ENCODE measurements around the gene PEX11A. TPM values are rescaled to one million over a fixed set of nuclear protein-coding genes. Genes with fewer than 3 reads are reported as not detected.

Gene PEX11A
- total RNA-seq, 1 donor from 2014 or later = 1.6 TPM

DNA sequence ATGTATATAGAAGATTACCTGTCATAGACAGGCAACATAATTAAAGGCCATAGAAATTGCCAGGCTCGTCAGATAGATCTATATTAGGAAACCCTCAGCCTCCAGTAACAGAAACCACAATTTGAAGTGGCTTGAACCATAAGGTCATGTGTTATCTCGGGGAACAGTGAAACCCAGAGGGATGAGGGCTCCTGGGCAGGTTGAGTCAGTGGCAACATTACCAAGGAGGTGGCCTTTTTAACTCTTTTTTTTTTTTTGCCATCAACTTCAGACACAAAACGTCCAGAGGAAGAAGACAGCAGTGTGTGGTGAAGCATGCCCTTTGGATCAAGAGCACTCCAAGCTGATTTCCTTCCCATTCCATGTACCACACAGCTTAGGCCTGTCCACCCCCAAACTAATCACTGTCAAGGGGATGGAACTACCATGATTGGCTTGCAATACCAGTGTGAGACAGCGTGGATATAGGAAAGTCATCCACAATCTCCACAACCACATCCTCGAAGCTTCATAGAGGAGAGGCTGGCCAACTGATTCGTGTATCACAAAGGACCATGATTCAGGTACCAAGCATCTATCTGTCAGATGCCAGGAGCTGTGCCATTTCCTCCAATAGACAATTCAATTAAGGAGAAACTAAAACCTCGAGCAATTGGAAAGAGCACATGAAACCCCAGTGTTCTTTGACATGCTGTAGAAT lies 34.3 kb downstream of the PEX11A start:
- H3K9me3 Mint-ChIP-seq = no peaks in the 10 kb centered on the region
- no peak overlapping the region for H3K27ac Mint-ChIP-seq
- peaks cover 56% of the 10 kb centered on the region for H3K27me3 Mint-ChIP-seq
- H3K4me3 Mint-ChIP-seq = peak overlapping the region; percentile 82
- DNase-seq = no peak
- peaks cover 2% of the 10 kb centered on the region for H3K36me3 Mint-ChIP-seq (ENCODE audit: low read depth)
- intact Hi-C loops (cut with micrococcal nuclease) = no loop called here
- peaks cover 15% of the 10 kb centered on the region for H3K4me1 Mint-ChIP-seq

GRCh38 chr15:89654847-89655805 lies 35.4 kb downstream of the PEX11A start, which contains the start of gene KIF7:
Gene KIF7, minus strand, starts transcription at chr15:89655467. Its CDS starts 2,537 bp downstream, at chr15:89652930.
- intact Hi-C loops (cut with micrococcal nuclease) = no loop called here
- Mint-ChIP-seq H3K4me1 (peaks cover 15% of the 10 kb centered on the region), H3K27me3 (peaks cover 48% of the 10 kb centered on the region), H3K27ac (peak within 1 kb of the TSS; percentile 11), H3K36me3 (ENCODE audit: low read depth) (peaks cover 2% of the 10 kb centered on the region), H3K9me3 (no peaks in the 10 kb centered on the region), H3K4me3 (peak within 1 kb of the TSS; percentile 82)
- DNase-seq = peak; percentile 70

DNA sequence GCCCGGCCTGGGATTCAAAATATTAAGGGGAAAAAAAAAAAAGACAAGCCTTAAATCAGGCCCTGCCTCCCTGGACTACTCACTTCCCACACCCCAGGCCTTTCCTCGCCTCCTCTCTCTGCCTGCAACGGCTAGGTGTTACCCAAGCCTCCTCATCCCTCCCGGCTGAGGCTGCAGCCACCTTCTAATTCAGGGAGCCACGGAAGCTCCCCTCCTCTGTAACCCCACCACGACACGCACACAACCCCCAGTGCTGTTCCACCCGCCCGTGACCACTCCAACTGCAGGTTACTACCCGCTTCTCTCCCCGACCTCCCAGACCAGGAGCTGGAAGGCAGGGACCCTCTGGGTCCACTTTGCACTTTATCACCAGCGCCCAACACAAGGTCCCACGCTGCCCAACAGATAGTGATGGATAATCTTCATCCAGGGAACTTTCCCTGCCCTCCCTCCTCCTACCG lies 36.2 kb downstream of the PEX11A start:
- Mint-ChIP-seq H3K36me3 (ENCODE audit: low read depth) (peaks cover 2% of the 10 kb centered on the region), H3K27ac (no peak overlapping the region), H3K4me1 (peaks cover 15% of the 10 kb centered on the region), H3K4me3 (peak overlapping the region; percentile 82), H3K27me3 (peaks cover 43% of the 10 kb centered on the region), H3K9me3 (no peaks in the 10 kb centered on the region)
- DNase-seq = no peak
- intact Hi-C loops (cut with micrococcal nuclease) = no loop called here

GRCh38 chr15:89653578-89653977 lies 37.0 kb downstream of the PEX11A start:
- intact Hi-C loops (cut with micrococcal nuclease) = no loop called here
- peaks cover 2% of the 10 kb centered on the region for H3K36me3 Mint-ChIP-seq (ENCODE audit: low read depth)

DNA sequence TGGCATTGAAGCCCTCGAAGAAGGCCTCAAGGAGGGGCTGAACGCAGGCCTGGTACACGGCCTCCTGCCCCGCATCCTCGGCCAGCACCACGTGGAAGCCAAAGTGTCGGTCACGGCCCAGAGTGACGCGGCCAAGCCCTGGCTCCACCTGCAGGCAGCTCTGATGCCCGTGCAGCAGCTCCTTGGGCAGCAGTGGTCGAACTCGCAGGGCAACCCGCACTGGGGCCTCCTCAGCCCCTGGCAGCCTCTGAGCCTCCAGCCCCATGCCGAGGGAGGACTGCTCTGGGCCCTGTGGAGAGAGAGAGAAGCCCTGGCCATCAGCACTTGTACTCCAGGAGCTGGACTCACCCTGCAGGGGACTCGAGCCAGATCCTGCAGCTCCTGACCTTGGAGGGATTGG lies 37.9 kb downstream of the PEX11A start:
- DNase-seq = no peak
- peaks cover 2% of the 10 kb centered on the region for H3K36me3 Mint-ChIP-seq (ENCODE audit: low read depth)
- peaks cover 35% of the 10 kb centered on the region for H3K27me3 Mint-ChIP-seq
- H3K27ac Mint-ChIP-seq = no peak overlapping the region
- no peaks in the 10 kb centered on the region for H3K9me3 Mint-ChIP-seq
- intact Hi-C loops (cut with micrococcal nuclease) = no loop called here
- H3K4me3 Mint-ChIP-seq = no peak overlapping the region
- peaks cover 13% of the 10 kb centered on the region for H3K4me1 Mint-ChIP-seq

More at GRCh38 chr15:89653578-89653977, 37.0 kb downstream of the PEX11A start:
- H3K4me3 Mint-ChIP-seq = no peak overlapping the region
- peaks cover 37% of the 10 kb centered on the region for H3K27me3 Mint-ChIP-seq
- peaks cover 13% of the 10 kb centered on the region for H3K4me1 Mint-ChIP-seq
- H3K9me3 Mint-ChIP-seq = no peaks in the 10 kb centered on the region
- no peak for DNase-seq
- no peak overlapping the region for H3K27ac Mint-ChIP-seq

- H3K4me3 Mint-ChIP-seq = no peak overlapping the region
Observed at GRCh38 chr15:89652131-89652530, 38.4 kb downstream of the PEX11A start.

GRCh38 chr15:89649716-89650115 lies 40.8 kb downstream of the PEX11A start:
- H3K27ac Mint-ChIP-seq = no peak overlapping the region
- H3K36me3 Mint-ChIP-seq (ENCODE audit: low read depth) = peaks cover 2% of the 10 kb centered on the region
- no peaks in the 10 kb centered on the region for H3K9me3 Mint-ChIP-seq
- peaks cover 5% of the 10 kb centered on the region for H3K4me1 Mint-ChIP-seq
- peaks cover 17% of the 10 kb centered on the region for H3K27me3 Mint-ChIP-seq
- no peak overlapping the region for H3K4me3 Mint-ChIP-seq
- no peak for DNase-seq
- intact Hi-C loops (cut with micrococcal nuclease) = no loop called here

More at GRCh38 chr15:89652131-89652530, 38.4 kb downstream of the PEX11A start:
- no peaks in the 10 kb centered on the region for H3K9me3 Mint-ChIP-seq
- H3K27me3 Mint-ChIP-seq = peaks cover 34% of the 10 kb centered on the region
- peaks cover 2% of the 10 kb centered on the region for H3K36me3 Mint-ChIP-seq (ENCODE audit: low read depth)
- DNase-seq = no peak
- H3K27ac Mint-ChIP-seq = no peak overlapping the region
- intact Hi-C loops (cut with micrococcal nuclease) = no loop called here
- H3K4me1 Mint-ChIP-seq = peaks cover 13% of the 10 kb centered on the region

DNA sequence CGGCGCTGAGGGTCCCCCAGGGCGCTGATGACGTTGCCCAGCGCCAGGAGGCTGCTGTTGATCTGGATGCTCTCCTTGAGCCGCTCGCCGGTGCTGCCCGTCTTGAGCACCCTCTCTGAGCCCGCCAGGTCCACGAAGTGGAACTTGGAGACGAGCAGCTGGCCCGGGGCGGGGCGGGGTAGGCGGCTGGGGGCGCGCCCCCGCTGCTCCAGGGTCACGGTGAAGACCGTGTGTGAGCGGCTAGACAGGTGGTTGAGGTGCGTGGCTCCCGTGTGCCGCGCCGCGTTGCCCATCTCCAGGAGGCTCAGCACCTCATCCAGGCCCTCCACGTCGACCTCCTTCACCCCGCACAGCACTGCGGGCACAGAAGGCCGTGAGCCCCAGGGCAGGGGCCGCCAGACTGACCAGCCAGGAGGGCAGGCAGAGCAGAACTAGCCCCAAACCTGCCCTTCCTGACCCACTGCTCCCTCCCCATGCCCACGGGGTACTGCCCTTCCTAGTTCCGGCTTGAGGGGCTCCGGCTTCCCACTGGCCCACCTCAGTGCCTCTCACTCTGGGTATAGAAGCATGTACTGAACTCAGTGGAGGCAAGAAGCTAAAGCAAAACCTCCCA lies 41.4 kb downstream of the PEX11A start:
- intact Hi-C loops (cut with micrococcal nuclease) = no loop called here
- no peak overlapping the region for H3K4me3 Mint-ChIP-seq
- H3K4me1 Mint-ChIP-seq = no peaks in the 10 kb centered on the region
- H3K27me3 Mint-ChIP-seq = peaks cover 11% of the 10 kb centered on the region
- no peaks in the 10 kb centered on the region for H3K9me3 Mint-ChIP-seq
- H3K36me3 Mint-ChIP-seq (ENCODE audit: low read depth) = no peaks in the 10 kb centered on the region
- DNase-seq = no peak
- H3K27ac Mint-ChIP-seq = no peak overlapping the region

- no peaks in the 10 kb centered on the region for H3K4me1 Mint-ChIP-seq
- no peak overlapping the region for H3K27ac Mint-ChIP-seq
- H3K36me3 Mint-ChIP-seq (ENCODE audit: low read depth) = no peaks in the 10 kb centered on the region
- DNase-seq = no peak
- H3K9me3 Mint-ChIP-seq = no peaks in the 10 kb centered on the region
- no peak overlapping the region for H3K4me3 Mint-ChIP-seq
- H3K27me3 Mint-ChIP-seq = peaks cover 8% of the 10 kb centered on the region
- intact Hi-C loops (cut with micrococcal nuclease) = no loop called here
Observed at GRCh38 chr15:89648106-89649012, 42.2 kb downstream of the PEX11A start.

- intact Hi-C loops (cut with micrococcal nuclease) = no loop called here
- no peak overlapping the region for H3K27ac Mint-ChIP-seq
Observed at GRCh38 chr15:89647191-89647851, 43.2 kb downstream of the PEX11A start.

DNA sequence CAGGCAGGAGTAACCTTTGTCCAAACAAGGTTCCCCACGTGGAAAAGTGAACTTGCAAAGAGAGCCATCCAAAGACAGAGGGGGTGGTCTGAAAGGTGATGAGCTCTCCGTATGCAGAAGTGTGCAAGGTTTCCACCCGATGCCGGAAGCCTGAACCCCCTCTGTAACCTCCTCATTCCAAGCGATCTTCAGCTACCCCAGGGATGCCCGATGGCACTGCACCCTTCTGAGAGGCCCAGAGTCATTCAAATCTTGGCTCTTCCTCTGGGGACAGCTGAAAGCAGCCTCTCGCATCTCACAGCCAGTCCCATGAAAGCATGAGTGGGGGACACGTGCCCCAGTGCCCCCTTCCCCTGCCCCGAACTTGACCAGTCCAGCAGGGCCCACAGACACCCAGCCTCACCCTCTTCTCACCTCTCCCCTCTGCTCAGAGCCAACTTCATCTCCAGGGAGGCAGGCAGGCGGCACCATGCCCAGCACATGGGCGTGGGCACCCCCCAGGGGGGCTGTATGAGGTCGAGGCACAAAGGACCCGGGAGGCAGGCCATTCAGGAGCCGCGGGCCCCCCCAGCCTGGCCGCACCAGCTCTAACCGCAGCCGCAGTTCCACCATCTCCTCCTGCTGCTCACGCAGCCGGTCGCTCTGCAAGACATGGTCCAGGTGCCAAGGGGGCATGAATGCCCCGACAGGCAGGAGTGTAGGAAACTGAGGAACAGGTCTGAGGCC lies 44.0 kb downstream of the PEX11A start:
- intact Hi-C loops (cut with micrococcal nuclease) = no loop called here
- Mint-ChIP-seq H3K4me3 (no peak overlapping the region), H3K36me3 (ENCODE audit: low read depth) (no peaks in the 10 kb centered on the region), H3K4me1 (no peaks in the 10 kb centered on the region), H3K27ac (no peak overlapping the region), H3K27me3 (no peaks in the 10 kb centered on the region), H3K9me3 (no peaks in the 10 kb centered on the region)
- no peak for DNase-seq

More at GRCh38 chr15:89647191-89647851, 43.2 kb downstream of the PEX11A start:
- Mint-ChIP-seq H3K27me3 (peaks cover 2% of the 10 kb centered on the region), H3K9me3 (no peaks in the 10 kb centered on the region), H3K4me3 (no peak overlapping the region), H3K4me1 (no peaks in the 10 kb centered on the region), H3K36me3 (ENCODE audit: low read depth) (no peaks in the 10 kb centered on the region)
- DNase-seq = peak; percentile 91

- intact Hi-C loops (cut with micrococcal nuclease) = no loop called here
- Mint-ChIP-seq H3K27ac (no peak overlapping the region), H3K36me3 (ENCODE audit: low read depth) (no peaks in the 10 kb centered on the region), H3K4me3 (no peak overlapping the region), H3K27me3 (no peaks in the 10 kb centered on the region), H3K4me1 (no peaks in the 10 kb centered on the region), H3K9me3 (no peaks in the 10 kb centered on the region)
- no peak for DNase-seq
Observed at GRCh38 chr15:89645680-89646079, 44.9 kb downstream of the PEX11A start.

Measured in activated CD4-positive, alpha-beta T cell treated with anti-CD3 and anti-CD28 coated beads, Interleukin-2, amount 10 ng/mL, durations not matched to agents 24 days and 14 days (primary cell).